K562 (cell line): ENCODE data around the gene KMT2E. TPM values are rescaled to one million over a fixed set of nuclear protein-coding genes. Genes with fewer than 3 reads are reported as not detected.
A peak's percentile ranks its signal among the peaks of the same experiment; 100 is the strongest.

Source experiments
- ATAC-seq: fragments of 200-7000 bp; cut with Tn5 transposase; 3 replicates; pipeline ENCODE4 v1.9.1; 2020; ENCODE audit warnings: moderate library complexity
- BruUV-seq: library from RNA; stranded (reverse); fragments of 400-500 nt; replicated peaks from 2 replicates; lab custom pipeline; 2021; lab: Mats Ljungman, UMichigan
- CTCF ChIA-PET: fragments of 300-600 bp; formaldehyde crosslinking; extraction: SDS; loops from one replicate; lab custom pipeline; 2021; ENCODE audit warnings: low intra/inter-chr PET ratio; lab: Yijun Ruan, JAX
- POLR2A ChIA-PET: fragments of 300-600, 350-650 bp; sonication (Branson Sonifier 250); formaldehyde crosslinking; extraction: SDS; loops from one replicate; lab custom pipeline; 2021; ENCODE audit warnings: antibody characterized with exemption, inconsistent platforms; lab: Yijun Ruan, JAX
- DNase-seq, 4 experiments: peaks; one replicate each; pipeline versions ENCODE4 v3.0.0 to v3.0.0-alpha.2; 2011 to 2018; ENCODE audit warnings: low spot score in 3 of 4, mixed read lengths in 3 of 4; ENCODE audit errors: extremely low read depth in 1 of 4
- FAIRE-seq: peaks from 2 replicates; lab custom pipeline; 2011; peaks lifted over from hg19 to GRCh38; lab: Jason Lieb, UNC
- H2AFZ ChIP-seq: 2 replicates; pipeline ENCODE4 v1.6.0; 2011; ENCODE audit warnings: low read depth, low read length, control low read depth, inconsistent platforms
- H3K27ac ChIP-seq: fragments of 200-600 bp; 3 replicates; pipeline ENCODE4 v1.8.0; 2011; ENCODE audit warnings: low read depth, mild to moderate bottlenecking, control low read depth, inconsistent platforms, low read length, moderate library complexity, mixed read lengths; ENCODE audit errors: extremely low read depth
- H3K27me3 ChIP-seq, 2 experiments: fragments of 300-600 bp in 1 of 2; 2 replicates in 1 of 2; 3 replicates in 1 of 2; pipeline versions ENCODE4 v1.6.0 to v1.8.0; 2011; ENCODE audit warnings: inconsistent platforms in 2 of 2, low read length in 2 of 2, mild to moderate bottlenecking in 1 of 2, mixed read lengths in 1 of 2, moderate library complexity in 1 of 2; ENCODE audit not compliant: control insufficient read depth in 2 of 2, insufficient read depth in 2 of 2
- H3K36me3 ChIP-seq: fragments of 300-600 bp; 3 replicates; pipeline ENCODE4 v1.8.0; 2011; ENCODE audit warnings: mild to moderate bottlenecking, low read length, inconsistent platforms; ENCODE audit not compliant: control insufficient read depth, insufficient read depth
- H3K4me1 ChIP-seq, 2 experiments: fragments of 200-600 bp in 1 of 2; replicated peaks in 1 of 2; 2 replicates in 1 of 2; 3 replicates in 1 of 2; pipeline versions ENCODE4 v1.5.1 to v1.8.0; 2011; ENCODE audit warnings: inconsistent platforms in 2 of 2, low read length in 2 of 2, mild to moderate bottlenecking in 1 of 2, mixed read lengths in 1 of 2, moderate library complexity in 1 of 2; ENCODE audit not compliant: control insufficient read depth in 2 of 2, insufficient read depth in 2 of 2
- H3K4me2 ChIP-seq: 2 replicates; pipeline ENCODE4 v1.6.1; 2011; ENCODE audit warnings: low read length, control low read depth, inconsistent platforms, mixed read lengths; ENCODE audit not compliant: insufficient read depth
- H3K4me3 ChIP-seq: fragments of 200-600 bp; sonication (generic), shearing (Covaris generic); 2 replicates; pipeline ENCODE4 v1.5.1; 2016; ENCODE audit warnings: control low read depth, inconsistent platforms
- H3K79me2 ChIP-seq: fragments of 200-600 bp; 3 replicates; pipeline ENCODE4 v1.8.0; 2011; ENCODE audit warnings: low read length, inconsistent platforms; ENCODE audit not compliant: control insufficient read depth, insufficient read depth
- H3K9ac ChIP-seq, 2 experiments: 2 replicates each; pipeline versions ENCODE4 v1.6.0 to v1.6.1; 2011; ENCODE audit warnings: low read depth in 2 of 2, low read length in 2 of 2, control low read depth in 1 of 2, inconsistent platforms in 1 of 2, mild to moderate bottlenecking in 1 of 2, mixed read lengths in 1 of 2; ENCODE audit not compliant: insufficient read depth in 1 of 2
- H3K9me1 ChIP-seq: one replicate; pipeline ENCODE4 v1.6.0; 2011; ENCODE audit warnings: inconsistent platforms, mild to moderate bottlenecking, low read length, moderate library complexity; ENCODE audit not compliant: control insufficient read depth, insufficient read depth
- H3K9me3 ChIP-seq: replicated peaks from 2 replicates; pipeline ENCODE4 v1.5.1; 2011; ENCODE audit warnings: low read depth, low read length, inconsistent platforms; ENCODE audit not compliant: control insufficient read depth, insufficient read depth
- H4K20me1 ChIP-seq: replicated peaks from 2 replicates; pipeline ENCODE4 v1.6.1; 2011; ENCODE audit warnings: low read length, inconsistent platforms, mixed read lengths; ENCODE audit not compliant: control insufficient read depth, insufficient read depth
- GTF2A2 ChIP-seq: IDR thresholded peaks from 2 replicates; pipeline ENCODE4 v1.6.1; 2016; ENCODE audit warnings: mild to moderate bottlenecking, missing genetic modification characterization, missing compliant biosample characterization
- HNRNPK ChIP-seq: fragments of 200-400 bp; formaldehyde crosslinking; IDR thresholded peaks from one replicate; pipeline ENCODE4 v1.6.1; 2018; ENCODE audit warnings: mild to moderate bottlenecking, low read depth, low read length; ENCODE audit not compliant: poor library complexity, severe bottlenecking
- KHSRP ChIP-seq: fragments of 450-650 bp; IDR thresholded peaks from 2 replicates; pipeline ENCODE4 v1.6.1; 2017
- KLF13 ChIP-seq: fragments of 450-650 bp; IDR thresholded peaks from 2 replicates; pipeline ENCODE4 v1.6.1; 2016; ENCODE audit warnings: missing genetic modification characterization, low read depth, mild to moderate bottlenecking, missing compliant biosample characterization, moderate library complexity, borderline replicate concordance
- NFATC3 ChIP-seq: fragments of 450-650 bp; IDR thresholded peaks from 2 replicates; pipeline ENCODE4 v1.6.1; 2017; ENCODE audit warnings: mild to moderate bottlenecking
- NR3C1 ChIP-seq: sonication (generic); formaldehyde crosslinking; IDR thresholded peaks from 2 replicates; pipeline ENCODE4 v1.8.1; 2022; ENCODE audit warnings: missing genetic modification reagents
- PCBP1 ChIP-seq: fragments of 200-400 bp; formaldehyde crosslinking; IDR thresholded peaks from 2 replicates; pipeline ENCODE4 v1.6.1; 2018; ENCODE audit warnings: mild to moderate bottlenecking, low read depth, low read length; ENCODE audit not compliant: poor library complexity, severe bottlenecking
- PCBP2 ChIP-seq: fragments of 200-400 bp; formaldehyde crosslinking; IDR thresholded peaks from 2 replicates; pipeline ENCODE4 v1.6.1; 2018; ENCODE audit warnings: low read length, low read depth, mild to moderate bottlenecking, moderate library complexity; ENCODE audit not compliant: poor library complexity, severe bottlenecking
- RFX1 ChIP-seq: fragments of 450-650 bp; IDR thresholded peaks from 2 replicates; pipeline ENCODE4 v1.6.1; 2016; ENCODE audit warnings: mild to moderate bottlenecking, moderate library complexity
- SAFB ChIP-seq: fragments of 200-400 bp; formaldehyde crosslinking; IDR thresholded peaks from 2 replicates; pipeline ENCODE4 v1.6.1; 2017; ENCODE audit warnings: low read depth, low read length, borderline replicate concordance
- SIRT6 ChIP-seq: IDR thresholded peaks from one replicate; pipeline ENCODE4 v1.6.1; 2012; ENCODE audit warnings: low read depth, mild to moderate bottlenecking, control low read depth, inconsistent platforms, low read length, moderate library complexity
- SRF ChIP-seq, 2 experiments: fragments of 250-450, 450-650 bp in 1 of 2; sonication (Bioruptor Pico) in 1 of 2; sonication (generic) in 1 of 2; formaldehyde crosslinking; IDR thresholded peaks; 2 replicates each; pipeline versions ENCODE4 v1.5.0 to v1.5.1; 2020 to 2022; ENCODE audit warnings: mild to moderate bottlenecking in 1 of 2, missing genetic modification reagents in 1 of 2
- ZEB2 ChIP-seq: fragments of 450-650 bp; IDR thresholded peaks from 2 replicates; pipeline ENCODE4 v1.6.1; 2016
- ZNF282 ChIP-seq: sonication (generic); formaldehyde crosslinking; IDR thresholded peaks from 2 replicates; pipeline ENCODE4 v1.8.1; 2023; ENCODE audit warnings: missing genetic modification reagents
- ZNF3 ChIP-seq: fragments of 250-450 bp; sonication (Bioruptor Pico); IDR thresholded peaks from 2 replicates; pipeline ENCODE4 v1.5.0; 2021; ENCODE audit warnings: mild to moderate bottlenecking, moderate library complexity
- ZNF609 ChIP-seq: sonication (generic); formaldehyde crosslinking; IDR thresholded peaks from 2 replicates; pipeline ENCODE4 v1.8.1; 2023; ENCODE audit warnings: missing genetic modification reagents, mild to moderate bottlenecking, borderline replicate concordance
- WGBS: fragments of 100-300 bp; shearing (Covaris generic); methylation state at CpG from one replicate; pipeline ENCODE4 v1.1.6; 2016; ENCODE audit warnings: low coverage, mixed read lengths; ENCODE audit not compliant: insufficient coverage; ENCODE audit errors: missing lambda C conversion rate; 5-methylcytosine and 5-hydroxymethylcytosine counted together
- in situ Hi-C: fragments of 300-500 bp; cut with MboI; formaldehyde crosslinking; loops from 4 replicates; pipeline ENCODE4 v1.15.0; 2018; ENCODE audit warnings: inconsistent platforms, mixed read lengths
- intact Hi-C: fragments of 100-400 bp; cut with micrococcal nuclease; formaldehyde crosslinking; loops from 2 replicates; pipeline ENCODE4 v1.14.2; 2022
- polyA plus RNA-seq, 8 experiments: library from polyadenylated mRNA; depleted of rRNA in 4 of 8; stranded (reverse) in 5 of 8; unstranded in 3 of 8; fragments of >200 nt; fragmentation: Nextera tagmentation in 2 of 8; fragmentation: Illumina TruSeq in 1 of 8; extraction: Ambion mirVana in 2 of 8; extraction: Trizol in 1 of 8; gene quantifications; 2 replicates each; pipeline versions ENCODE4 v1.2.1 to v1.2.3, GENCODE V29; 2011 to 2014; ENCODE audit warnings: inconsistent platforms in 1 of 8, missing spikeins in 1 of 8
- total RNA-seq, 7 experiments: library from RNA; depleted of rRNA in 6 of 7; stranded (reverse); fragments of >200 nt in 6 of 7; fragmentation: Illumina TruSeq in 2 of 7; extraction: Trizol in 2 of 7; gene quantifications; 2 replicates each; pipeline versions ENCODE4 v1.2.1 to v1.2.3, GENCODE V29; 2011 to 2021; ENCODE audit warnings: low replicate concordance in 1 of 7
- TF ChIP-seq, protein P1 (sequence below): fragments of 450-650 bp; formaldehyde crosslinking; IDR thresholded peaks from 2 replicates; pipeline ENCODE4 v1.4.0; 2020; ENCODE audit warnings: mild to moderate bottlenecking, mixed read lengths

The KMT2E gene
- total and polyA plus RNA-seq, 9 of the 15 experiments (the other 6 are each of a cell fraction or from before 2014, with no cell fraction given) = 8.9 to 55.3 (median 38.1) TPM

DNA sequence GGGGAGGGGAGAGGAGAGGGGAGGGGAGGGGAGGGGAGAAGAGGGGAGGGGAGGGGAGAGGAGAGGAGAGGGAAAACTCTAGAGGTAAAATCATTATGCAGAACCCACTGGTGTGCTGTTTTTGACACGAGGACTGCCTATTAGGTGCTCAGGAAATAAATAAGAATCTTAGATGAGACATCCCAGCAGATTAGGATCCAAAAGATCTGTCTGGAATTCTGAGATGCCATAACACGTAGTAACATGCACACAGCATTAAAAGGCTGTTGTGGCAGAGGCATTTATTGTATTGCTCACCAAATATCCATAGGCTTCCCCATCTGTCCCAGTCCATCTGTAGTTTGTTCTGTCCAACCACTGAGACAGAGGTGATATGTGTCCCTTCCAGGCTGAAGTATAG lies 40.8 kb upstream of the KMT2E start:
- TF ChIP-seq ZNF3 (CRISPR knock-in tag) (no peak), NFATC3 (no peak), ZEB2 (no peak), PCBP2 (peak; percentile 81), SAFB (no peak), SRF (CRISPR knock-in tag; IDR thresholded peaks at IDR 0.05) (no peak), ZNF609 (CRISPR knock-in tag) (no peak), GTF2A2 (tag) (no peak), NR3C1 (CRISPR knock-in tag) (no peak), ZNF282 (CRISPR knock-in tag) (no peak), HNRNPK (peak; percentile 81), KHSRP (no peak), RFX1 (no peak), SIRT6 (no peak), KLF13 (tag) (no peak), PCBP1 (peak; percentile 82)
- TF ChIP-seq, protein P1, sequence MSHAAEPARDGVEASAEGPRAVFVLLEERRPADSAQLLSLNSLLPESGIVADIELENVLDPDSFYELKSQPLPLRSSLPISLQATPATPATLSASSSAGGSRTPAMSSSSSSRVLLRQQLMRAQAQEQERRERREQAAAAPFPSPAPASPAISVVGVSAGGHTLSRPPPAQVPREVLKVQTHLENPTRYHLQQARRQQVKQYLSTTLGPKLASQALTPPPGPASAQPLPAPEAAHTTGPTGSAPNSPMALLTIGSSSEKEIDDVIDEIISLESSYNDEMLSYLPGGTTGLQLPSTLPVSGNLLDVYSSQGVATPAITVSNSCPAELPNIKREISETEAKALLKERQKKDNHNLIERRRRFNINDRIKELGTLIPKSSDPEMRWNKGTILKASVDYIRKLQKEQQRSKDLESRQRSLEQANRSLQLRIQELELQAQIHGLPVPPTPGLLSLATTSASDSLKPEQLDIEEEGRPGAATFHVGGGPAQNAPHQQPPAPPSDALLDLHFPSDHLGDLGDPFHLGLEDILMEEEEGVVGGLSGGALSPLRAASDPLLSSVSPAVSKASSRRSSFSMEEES (CRISPR knock-in tag) = no peak
- no peak overlapping the region for H3K4me2 ChIP-seq
- no peaks in the 10 kb centered on the region for H4K20me1 ChIP-seq
- in situ Hi-C loops = no loop called here
- no peaks in the 10 kb centered on the region; a peak in 1 of 5 replicates for H3K27me3 ChIP-seq
- H3K4me3 ChIP-seq = no peak overlapping the region
- H2AFZ ChIP-seq = no peak overlapping the region
- no peak overlapping the region for H3K9ac ChIP-seq
- intact Hi-C loops = no loop called here
- no peaks in the 10 kb centered on the region for H3K79me2 ChIP-seq
- ATAC-seq (peak; percentile 28; the same call in 1 of the 3 replicates), DNase-seq (no peak), FAIRE-seq (no peak)
- H3K9me3 ChIP-seq = no peaks in the 10 kb centered on the region
- no TSS peak for BruUV-seq
- H3K9me1 ChIP-seq = no peaks in the 10 kb centered on the region
- 25% methylated on average over 2 of the region's 2 CpGs for WGBS
- POLR2A ChIA-PET = interaction anchor here (0.6 to 2.0 kb wide), 3 partner anchors 8 to 475 kb away, joined by 4 to 15 read pairs (median 4); no protein-coding TSS in a partner anchor
- CTCF ChIA-PET = no interaction called here
- no peaks in the 10 kb centered on the region for H3K4me1 ChIP-seq
- H3K36me3 ChIP-seq = no peaks in the 10 kb centered on the region
- H3K27ac ChIP-seq = no peak overlapping the region
